Measurements from ENCODE around the gene SIGLEC15.

Gene SIGLEC15

DNA sequence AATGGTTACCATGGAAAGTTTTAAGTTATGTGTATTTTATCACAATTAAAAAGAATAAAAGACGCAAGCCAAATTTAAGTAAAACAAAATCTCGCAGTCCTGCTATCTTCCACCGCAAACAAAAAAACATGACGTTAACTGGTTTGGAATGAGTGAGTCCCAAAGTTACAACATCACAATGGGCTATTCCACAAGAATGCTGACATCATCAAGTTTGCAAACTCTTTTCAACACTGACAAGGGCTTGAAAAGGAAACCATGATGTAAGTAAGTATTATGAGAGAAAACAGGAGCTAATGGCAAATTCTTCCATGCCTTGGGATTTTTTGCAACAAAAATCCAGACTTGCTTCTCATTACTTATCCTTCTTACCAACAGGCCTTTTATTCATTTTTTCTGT is 31.1 kb downstream of the SIGLEC15 start:
- 96 to 99% methylated on average over 4 of the region's 4 CpGs for WGBS, 2 experiments
- H3K27ac ChIP-seq (ENCODE audit: insufficient read depth, low read depth, low read length, poor library complexity, severe bottlenecking): no peak overlapping the region

GRCh38 chr18:45859334-45859733 is 33.9 kb downstream of the SIGLEC15 start:
- Histone ChIP-seq H3K27ac (ENCODE audit: insufficient read depth, low read depth, low read length, poor library complexity, severe bottlenecking) (no peak overlapping the region), H3K27me3 (ENCODE audit: control insufficient read depth, insufficient read depth, low read length, poor library complexity, severe bottlenecking) (no peaks in the 10 kb centered on the region), H3K4me3 (ENCODE audit: insufficient read depth, low read depth, low read length) (no peak overlapping the region), H3K4me1 (ENCODE audit: control insufficient read depth, insufficient read depth, low read length) (no peaks in the 10 kb centered on the region), H3K36me3 (ENCODE audit: control insufficient read depth, insufficient read depth, low read length) (peaks cover 4% of the 10 kb centered on the region), H3K9me3 (ENCODE audit: control insufficient read depth, low read length) (no peaks in the 10 kb centered on the region)
- WGBS, 2 experiments: 97 to 98% methylated on average over 2 to 3 of the region's 3 CpGs

More for the DNA sequence above, 31.1 kb downstream of the SIGLEC15 start:
- H3K36me3 ChIP-seq (ENCODE audit: control insufficient read depth, insufficient read depth, low read length): peaks cover 8% of the 10 kb centered on the region
- H3K4me3 ChIP-seq (ENCODE audit: insufficient read depth, low read depth, low read length): no peak overlapping the region
- no peaks in the 10 kb centered on the region for H3K9me3 ChIP-seq (ENCODE audit: control insufficient read depth, low read length)
- H3K4me1 ChIP-seq (ENCODE audit: control insufficient read depth, insufficient read depth, low read length): no peaks in the 10 kb centered on the region
- H3K27me3 ChIP-seq (ENCODE audit: control insufficient read depth, insufficient read depth, low read length, poor library complexity, severe bottlenecking): no peaks in the 10 kb centered on the region

- H3K27me3 ChIP-seq (ENCODE audit: control insufficient read depth, insufficient read depth, low read length, poor library complexity, severe bottlenecking): no peaks in the 10 kb centered on the region
- no peaks in the 10 kb centered on the region for H3K9me3 ChIP-seq (ENCODE audit: control insufficient read depth, low read length)
- H3K4me3 ChIP-seq (ENCODE audit: insufficient read depth, low read depth, low read length): no peak overlapping the region
- 95 to 100% methylated on average over 3 to 4 of the region's 4 CpGs for WGBS, 2 experiments
- peaks cover 5% of the 10 kb centered on the region for H3K36me3 ChIP-seq (ENCODE audit: control insufficient read depth, insufficient read depth, low read length)
- no peaks in the 10 kb centered on the region for H3K4me1 ChIP-seq (ENCODE audit: control insufficient read depth, insufficient read depth, low read length)
- H3K27ac ChIP-seq (ENCODE audit: insufficient read depth, low read depth, low read length, poor library complexity, severe bottlenecking): no peak overlapping the region
These were observed 35.0 kb downstream of the SIGLEC15 start for GRCh38 chr18:45860492-45860891.

- H3K9me3 ChIP-seq (ENCODE audit: control insufficient read depth, low read length): no peaks in the 10 kb centered on the region
- whole genome bisulfite sequencing, 2 experiments: 86% methylated on average over 1 of the region's 3 CpGs; no CpG with 5 or more reads in 1 of the 2 experiments
- no peaks in the 10 kb centered on the region for H3K4me1 ChIP-seq (ENCODE audit: control insufficient read depth, insufficient read depth, low read length)
- H3K27me3 ChIP-seq (ENCODE audit: control insufficient read depth, insufficient read depth, low read length, poor library complexity, severe bottlenecking): no peaks in the 10 kb centered on the region
- peaks cover 5% of the 10 kb centered on the region for H3K36me3 ChIP-seq (ENCODE audit: control insufficient read depth, insufficient read depth, low read length)
- no peak overlapping the region for H3K4me3 ChIP-seq (ENCODE audit: insufficient read depth, low read depth, low read length)
- no peak overlapping the region for H3K27ac ChIP-seq (ENCODE audit: insufficient read depth, low read depth, low read length, poor library complexity, severe bottlenecking)
These were observed 35.5 kb downstream of the SIGLEC15 start for GRCh38 chr18:45860971-45861370.

DNA sequence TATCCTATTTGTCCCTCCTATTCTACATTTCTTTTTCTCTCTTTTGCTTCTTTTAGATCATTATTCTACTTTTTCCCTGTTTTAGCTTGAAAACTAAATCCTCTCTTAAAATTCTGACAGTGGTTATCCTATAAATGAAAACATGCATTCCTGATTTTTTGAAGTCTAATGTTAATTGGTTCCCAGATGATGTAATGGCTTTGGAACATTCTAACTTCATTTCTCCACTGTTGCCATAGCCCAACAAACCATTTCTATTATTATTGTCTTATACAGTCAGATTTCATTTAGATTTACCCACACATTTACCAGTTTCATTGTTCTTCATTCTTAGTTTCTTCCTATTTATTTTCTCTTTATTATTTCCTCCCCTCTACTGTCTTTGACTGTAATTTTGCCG is 36.5 kb downstream of the SIGLEC15 start:
- whole genome bisulfite sequencing, 2 experiments: 92 to 100% methylated on average over 1 of the region's 1 CpG
- peaks cover 5% of the 10 kb centered on the region for H3K36me3 ChIP-seq (ENCODE audit: control insufficient read depth, insufficient read depth, low read length)
- H3K4me3 ChIP-seq (ENCODE audit: insufficient read depth, low read depth, low read length): no peak overlapping the region
- H3K27ac ChIP-seq (ENCODE audit: insufficient read depth, low read depth, low read length, poor library complexity, severe bottlenecking): no peak overlapping the region
- no peaks in the 10 kb centered on the region for H3K27me3 ChIP-seq (ENCODE audit: control insufficient read depth, insufficient read depth, low read length, poor library complexity, severe bottlenecking)
- H3K9me3 ChIP-seq (ENCODE audit: control insufficient read depth, low read length): no peaks in the 10 kb centered on the region
- H3K4me1 ChIP-seq (ENCODE audit: control insufficient read depth, insufficient read depth, low read length): no peaks in the 10 kb centered on the region

- 80 to 100% methylated on average over 1 of the region's 1 CpG for WGBS, 2 experiments
These were observed 38.0 kb downstream of the SIGLEC15 start for GRCh38 chr18:45863469-45863868.

GRCh38 chr18:45864081-45864480 is 38.6 kb downstream of the SIGLEC15 start:
- 94 to 97% methylated on average over 4 to 5 of the region's 5 CpGs for WGBS, 2 experiments
- H3K4me1 ChIP-seq (ENCODE audit: control insufficient read depth, insufficient read depth, low read length): no peaks in the 10 kb centered on the region
- no peak overlapping the region for H3K27ac ChIP-seq (ENCODE audit: insufficient read depth, low read depth, low read length, poor library complexity, severe bottlenecking)
- no peak overlapping the region for H3K4me3 ChIP-seq (ENCODE audit: insufficient read depth, low read depth, low read length)
- H3K9me3 ChIP-seq (ENCODE audit: control insufficient read depth, low read length): no peaks in the 10 kb centered on the region
- H3K27me3 ChIP-seq (ENCODE audit: control insufficient read depth, insufficient read depth, low read length, poor library complexity, severe bottlenecking): no peaks in the 10 kb centered on the region
- H3K36me3 ChIP-seq (ENCODE audit: control insufficient read depth, insufficient read depth, low read length): peaks cover 5% of the 10 kb centered on the region

More at GRCh38 chr18:45863469-45863868, 38.0 kb downstream of the SIGLEC15 start:
- Histone ChIP-seq H3K9me3 (ENCODE audit: control insufficient read depth, low read length) (no peaks in the 10 kb centered on the region), H3K4me1 (ENCODE audit: control insufficient read depth, insufficient read depth, low read length) (no peaks in the 10 kb centered on the region), H3K27me3 (ENCODE audit: control insufficient read depth, insufficient read depth, low read length, poor library complexity, severe bottlenecking) (no peaks in the 10 kb centered on the region), H3K36me3 (ENCODE audit: control insufficient read depth, insufficient read depth, low read length) (peaks cover 5% of the 10 kb centered on the region), H3K27ac (ENCODE audit: insufficient read depth, low read depth, low read length, poor library complexity, severe bottlenecking) (no peak overlapping the region), H3K4me3 (ENCODE audit: insufficient read depth, low read depth, low read length) (no peak overlapping the region)

DNA sequence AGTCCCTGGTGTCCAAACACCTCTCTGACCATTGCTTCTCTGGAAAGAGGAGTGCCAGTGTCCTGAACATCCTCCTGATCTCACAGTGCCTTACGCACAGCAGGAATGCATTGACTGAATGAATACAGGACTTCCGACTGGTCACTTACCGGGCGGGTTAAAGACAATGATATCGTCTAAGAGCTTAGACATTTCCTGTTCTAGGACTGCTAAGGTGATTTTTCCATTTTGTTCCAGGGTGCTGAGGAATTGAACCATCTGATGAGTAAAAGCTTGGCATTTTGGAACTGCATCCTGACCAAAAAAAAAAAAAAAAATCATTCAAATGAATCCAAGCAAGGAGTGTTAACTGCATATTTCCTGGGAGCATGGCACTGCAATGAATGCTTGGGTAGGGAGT is 40.0 kb downstream of the SIGLEC15 start:
- Histone ChIP-seq H3K4me1 (ENCODE audit: control insufficient read depth, insufficient read depth, low read length) (no peaks in the 10 kb centered on the region), H3K27ac (ENCODE audit: insufficient read depth, low read depth, low read length, poor library complexity, severe bottlenecking) (no peak overlapping the region), H3K36me3 (ENCODE audit: control insufficient read depth, insufficient read depth, low read length) (peaks cover 5% of the 10 kb centered on the region), H3K27me3 (ENCODE audit: control insufficient read depth, insufficient read depth, low read length, poor library complexity, severe bottlenecking) (no peaks in the 10 kb centered on the region), H3K9me3 (ENCODE audit: control insufficient read depth, low read length) (no peaks in the 10 kb centered on the region), H3K4me3 (ENCODE audit: insufficient read depth, low read depth, low read length) (no peak overlapping the region)
- 94 to 98% methylated on average over 5 of the region's 5 CpGs for whole genome bisulfite sequencing, 2 experiments

- Histone ChIP-seq H3K36me3 (ENCODE audit: control insufficient read depth, insufficient read depth, low read length) (peaks cover 3% of the 10 kb centered on the region), H3K27me3 (ENCODE audit: control insufficient read depth, insufficient read depth, low read length, poor library complexity, severe bottlenecking) (no peaks in the 10 kb centered on the region), H3K4me3 (ENCODE audit: insufficient read depth, low read depth, low read length) (no peak overlapping the region), H3K9me3 (ENCODE audit: control insufficient read depth, low read length) (no peaks in the 10 kb centered on the region), H3K27ac (ENCODE audit: insufficient read depth, low read depth, low read length, poor library complexity, severe bottlenecking) (no peak overlapping the region), H3K4me1 (ENCODE audit: control insufficient read depth, insufficient read depth, low read length) (no peaks in the 10 kb centered on the region)
- 94 to 96% methylated on average over 7 of the region's 7 CpGs for WGBS, 2 experiments
These were observed 44.9 kb downstream of the SIGLEC15 start for GRCh38 chr18:45870419-45870818.

GRCh38 chr18:45871431-45872084 is 46.1 kb downstream of the SIGLEC15 start:
- Histone ChIP-seq H3K27me3 (ENCODE audit: control insufficient read depth, insufficient read depth, low read length, poor library complexity, severe bottlenecking) (no peaks in the 10 kb centered on the region), H3K36me3 (ENCODE audit: control insufficient read depth, insufficient read depth, low read length) (peaks cover 10% of the 10 kb centered on the region), H3K4me1 (ENCODE audit: control insufficient read depth, insufficient read depth, low read length) (no peaks in the 10 kb centered on the region), H3K27ac (ENCODE audit: insufficient read depth, low read depth, low read length, poor library complexity, severe bottlenecking) (no peak overlapping the region), H3K9me3 (ENCODE audit: control insufficient read depth, low read length) (no peaks in the 10 kb centered on the region), H3K4me3 (ENCODE audit: insufficient read depth, low read depth, low read length) (no peak overlapping the region)
- 87 to 99% methylated on average over 4 to 5 of the region's 5 CpGs for WGBS, 2 experiments
